ENCODE measurements around the gene CFAP410. TPM values are rescaled to one million over a fixed set of nuclear protein-coding genes. Genes with fewer than 3 reads are reported as not detected.

CFAP410 gene
- total RNA-seq, 2 donors from 2014 or later = 33.1 to 35.7 TPM

DNA sequence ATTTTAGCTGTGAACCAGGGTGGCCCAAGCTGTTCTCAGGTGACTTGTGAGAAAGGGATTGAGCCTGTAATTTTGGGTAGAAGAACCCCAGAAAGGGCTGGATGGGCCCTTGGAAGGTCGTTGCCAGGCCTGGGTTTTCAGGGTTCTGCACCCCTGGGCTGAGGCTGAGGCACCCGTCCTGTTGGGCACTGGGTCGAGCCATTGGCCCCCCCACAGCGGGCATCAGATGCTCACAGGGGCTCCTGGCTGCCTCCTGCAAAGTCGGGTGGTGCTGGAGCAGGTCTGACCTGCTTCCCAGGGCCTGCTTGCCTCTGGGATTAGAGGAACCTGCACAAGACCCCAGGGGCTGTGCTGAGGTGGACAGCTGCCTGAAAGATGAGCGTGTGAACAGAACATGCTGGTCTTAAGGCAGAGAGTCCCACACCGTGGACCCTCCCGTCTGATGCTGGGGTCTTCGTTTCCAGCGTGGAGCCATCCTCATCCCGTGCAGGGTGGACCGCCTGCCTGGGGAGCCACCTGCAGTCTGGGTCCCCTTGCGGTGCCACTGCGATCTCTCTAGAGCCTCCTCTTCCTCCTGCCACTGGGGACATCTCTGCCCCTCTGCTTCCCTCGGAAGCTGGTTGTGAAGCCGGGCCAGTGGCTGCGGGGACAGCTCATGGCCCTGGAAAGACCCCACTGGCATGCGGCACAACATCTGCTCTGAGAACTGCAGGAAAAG, 12.5 kb upstream of the CFAP410 start:
- WGBS, 2 experiments (ENCODE audit: insufficient coverage in 1 of 2, insufficient read length in 1 of 2) = 93 to 94% methylated on average over 13 to 18 of the region's 18 CpGs
- H3K4me1 Mint-ChIP-seq = peaks cover 7% of the 10 kb centered on the region
- peaks cover 4% of the 10 kb centered on the region for H3K27me3 Mint-ChIP-seq (ENCODE audit: insufficient read depth)
- Histone ChIP-seq H3K4me3 (ENCODE audit: low read length) (no peak overlapping the region), H3K9me3 (ENCODE audit: control insufficient read depth, low read length) (no peaks in the 10 kb centered on the region), H3K27me3 (ENCODE audit: control insufficient read depth, insufficient read depth, low read length, poor library complexity, severe bottlenecking) (no peaks in the 10 kb centered on the region), H3K27ac (ENCODE audit: low read depth, low read length) (no peak overlapping the region), H3K9ac (ENCODE audit: extremely low read depth, low read length, poor library complexity, severe bottlenecking) (no peak overlapping the region), H3K4me1 (ENCODE audit: control insufficient read depth, insufficient read depth, low read length) (no peaks in the 10 kb centered on the region), H3K36me3 (ENCODE audit: control insufficient read depth, insufficient read depth, low read length) (no peaks in the 10 kb centered on the region)
- no peaks in the 10 kb centered on the region for H3K36me3 Mint-ChIP-seq (ENCODE audit: low read depth)
- H3K9me3 Mint-ChIP-seq = peaks cover 3% of the 10 kb centered on the region
- H3K27ac Mint-ChIP-seq = no peak overlapping the region
- H3K4me3 Mint-ChIP-seq = no peak overlapping the region
- TF ChIP-seq, protein P1, sequence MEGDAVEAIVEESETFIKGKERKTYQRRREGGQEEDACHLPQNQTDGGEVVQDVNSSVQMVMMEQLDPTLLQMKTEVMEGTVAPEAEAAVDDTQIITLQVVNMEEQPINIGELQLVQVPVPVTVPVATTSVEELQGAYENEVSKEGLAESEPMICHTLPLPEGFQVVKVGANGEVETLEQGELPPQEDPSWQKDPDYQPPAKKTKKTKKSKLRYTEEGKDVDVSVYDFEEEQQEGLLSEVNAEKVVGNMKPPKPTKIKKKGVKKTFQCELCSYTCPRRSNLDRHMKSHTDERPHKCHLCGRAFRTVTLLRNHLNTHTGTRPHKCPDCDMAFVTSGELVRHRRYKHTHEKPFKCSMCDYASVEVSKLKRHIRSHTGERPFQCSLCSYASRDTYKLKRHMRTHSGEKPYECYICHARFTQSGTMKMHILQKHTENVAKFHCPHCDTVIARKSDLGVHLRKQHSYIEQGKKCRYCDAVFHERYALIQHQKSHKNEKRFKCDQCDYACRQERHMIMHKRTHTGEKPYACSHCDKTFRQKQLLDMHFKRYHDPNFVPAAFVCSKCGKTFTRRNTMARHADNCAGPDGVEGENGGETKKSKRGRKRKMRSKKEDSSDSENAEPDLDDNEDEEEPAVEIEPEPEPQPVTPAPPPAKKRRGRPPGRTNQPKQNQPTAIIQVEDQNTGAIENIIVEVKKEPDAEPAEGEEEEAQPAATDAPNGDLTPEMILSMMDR (conservative IDR thresholded peaks at IDR 0.05) = no peak
- DNase-seq = no peak

DNA sequence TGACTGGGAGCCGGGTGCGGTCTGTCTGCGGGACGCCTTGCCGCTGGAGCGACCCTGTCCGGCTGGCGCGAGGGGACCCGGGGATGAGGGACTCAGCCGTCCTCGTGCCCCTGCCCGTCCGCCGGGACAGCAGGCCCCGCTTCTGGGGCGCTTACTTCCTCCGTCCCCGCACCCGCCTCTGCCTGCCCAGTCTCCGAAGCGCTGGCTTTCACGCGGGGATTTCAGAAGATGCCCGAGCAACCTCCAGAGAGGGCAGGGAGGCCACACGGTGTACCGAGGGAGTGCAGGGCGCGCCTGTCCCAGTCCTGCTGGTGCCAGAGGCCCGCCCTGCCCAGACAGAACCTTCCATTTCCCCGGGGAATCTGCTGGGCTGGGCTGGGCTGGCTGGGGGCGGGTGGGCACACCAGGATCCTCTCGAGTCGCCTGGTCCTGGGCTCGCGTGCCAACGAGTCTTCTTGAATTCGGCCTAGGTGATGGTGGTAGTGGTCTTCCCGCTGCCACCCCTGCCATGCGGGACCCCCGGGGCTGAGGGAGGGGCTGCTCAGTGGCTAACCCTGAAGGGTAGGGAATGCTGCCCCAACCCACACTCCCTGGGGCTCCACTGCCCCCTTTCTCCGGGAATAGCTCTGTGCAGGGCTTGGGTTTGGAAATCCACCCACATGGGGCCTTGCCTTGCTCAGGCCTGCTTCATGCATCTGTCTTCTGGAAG, 11.7 kb upstream of the CFAP410 start:
- Mint-ChIP-seq H3K27me3 (ENCODE audit: insufficient read depth) (peaks cover 4% of the 10 kb centered on the region), H3K36me3 (ENCODE audit: low read depth) (no peaks in the 10 kb centered on the region), H3K9me3 (peaks cover 3% of the 10 kb centered on the region), H3K4me3 (no peak overlapping the region), H3K4me1 (peaks cover 12% of the 10 kb centered on the region), H3K27ac (no peak overlapping the region)
- 93 to 94% methylated on average over 29 to 42 of the region's 42 CpGs for WGBS, 2 experiments (ENCODE audit: insufficient coverage in 1 of 2, insufficient read length in 1 of 2)
- Histone ChIP-seq H3K36me3 (ENCODE audit: control insufficient read depth, insufficient read depth, low read length) (no peaks in the 10 kb centered on the region), H3K4me1 (ENCODE audit: control insufficient read depth, insufficient read depth, low read length) (no peaks in the 10 kb centered on the region), H3K9me3 (ENCODE audit: control insufficient read depth, low read length) (peaks cover under 1% of the 10 kb centered on the region), H3K27me3 (ENCODE audit: control insufficient read depth, insufficient read depth, low read length, poor library complexity, severe bottlenecking) (no peaks in the 10 kb centered on the region), H3K27ac (ENCODE audit: low read depth, low read length) (no peak overlapping the region), H3K9ac (ENCODE audit: extremely low read depth, low read length, poor library complexity, severe bottlenecking) (no peak overlapping the region), H3K4me3 (ENCODE audit: low read length) (no peak overlapping the region)
- TF ChIP-seq, protein P1 (conservative IDR thresholded peaks at IDR 0.05) = no peak
- DNase-seq = no peak

DNA sequence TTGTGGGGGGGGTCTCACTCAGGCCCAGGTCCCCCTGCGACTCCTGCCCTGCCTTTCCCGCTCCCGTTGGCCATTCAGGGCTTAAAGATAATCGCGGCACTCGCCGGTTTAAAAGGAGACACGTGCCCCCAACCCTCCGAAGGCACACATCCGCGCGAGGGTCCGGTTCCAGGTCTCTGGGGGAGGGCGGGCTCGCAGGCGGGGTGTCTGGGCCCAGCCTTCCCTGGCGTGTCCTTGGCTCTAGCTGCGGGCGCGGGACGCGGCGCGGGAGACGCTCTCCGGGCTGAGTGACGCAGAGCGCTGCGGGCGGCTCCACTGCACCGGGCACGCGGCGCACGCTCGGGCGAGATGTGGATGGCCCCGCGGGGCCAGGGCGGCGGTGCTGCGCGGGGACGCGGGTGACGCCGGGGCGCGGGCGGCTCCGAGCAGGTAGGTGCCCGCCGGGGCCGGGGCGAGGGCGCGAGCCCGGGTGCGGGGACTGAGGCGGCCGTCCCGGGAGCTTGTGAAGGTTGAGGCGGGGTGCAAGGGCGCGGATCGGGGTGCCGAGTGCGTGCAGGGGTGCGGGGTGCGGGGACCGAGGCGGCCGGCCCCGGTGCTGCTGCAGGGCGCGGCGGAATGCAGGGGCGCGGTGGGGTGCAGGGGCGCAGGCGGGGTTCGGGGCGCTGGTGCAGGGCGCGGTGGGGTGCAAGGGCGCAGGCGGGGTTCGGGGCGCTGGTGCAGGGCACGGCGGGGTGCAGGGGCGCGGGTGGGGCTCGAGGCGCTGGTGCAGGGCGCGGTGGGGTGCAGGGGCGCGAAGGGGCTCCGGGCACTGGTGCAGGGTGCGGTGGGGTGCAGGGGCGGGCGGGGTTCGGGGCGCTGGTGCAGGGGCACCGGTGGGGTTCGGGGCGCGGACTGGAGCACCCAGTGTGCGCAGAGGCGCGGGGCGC, 10.9 kb upstream of the CFAP410 start:
- Histone ChIP-seq H3K4me1 (ENCODE audit: control insufficient read depth, insufficient read depth, low read length) (no peaks in the 10 kb centered on the region), H3K27ac (ENCODE audit: low read depth, low read length) (no peak overlapping the region), H3K9ac (ENCODE audit: extremely low read depth, low read length, poor library complexity, severe bottlenecking) (no peak overlapping the region), H3K4me3 (ENCODE audit: low read length) (no peak overlapping the region), H3K9me3 (ENCODE audit: control insufficient read depth, low read length) (peaks cover 8% of the 10 kb centered on the region), H3K27me3 (ENCODE audit: control insufficient read depth, insufficient read depth, low read length, poor library complexity, severe bottlenecking) (no peaks in the 10 kb centered on the region), H3K36me3 (ENCODE audit: control insufficient read depth, insufficient read depth, low read length) (no peaks in the 10 kb centered on the region)
- WGBS, 2 experiments (ENCODE audit: insufficient coverage in 1 of 2, insufficient read length in 1 of 2) = 91 to 97% methylated on average over 43 to 113 of the region's 113 CpGs
- Mint-ChIP-seq H3K4me3 (no peak overlapping the region), H3K36me3 (ENCODE audit: low read depth) (no peaks in the 10 kb centered on the region), H3K4me1 (peaks cover 12% of the 10 kb centered on the region), H3K9me3 (peaks cover 9% of the 10 kb centered on the region), H3K27ac (no peak overlapping the region), H3K27me3 (ENCODE audit: insufficient read depth) (peaks cover 4% of the 10 kb centered on the region)
- no peak for DNase-seq
- TF ChIP-seq, protein P1 (conservative IDR thresholded peaks at IDR 0.05) = no peak
